ENCODE results near the gene IFI27L2.
A peak's percentile ranks its signal among the peaks of the same experiment; 100 is the strongest.

Gene IFI27L2

DNA sequence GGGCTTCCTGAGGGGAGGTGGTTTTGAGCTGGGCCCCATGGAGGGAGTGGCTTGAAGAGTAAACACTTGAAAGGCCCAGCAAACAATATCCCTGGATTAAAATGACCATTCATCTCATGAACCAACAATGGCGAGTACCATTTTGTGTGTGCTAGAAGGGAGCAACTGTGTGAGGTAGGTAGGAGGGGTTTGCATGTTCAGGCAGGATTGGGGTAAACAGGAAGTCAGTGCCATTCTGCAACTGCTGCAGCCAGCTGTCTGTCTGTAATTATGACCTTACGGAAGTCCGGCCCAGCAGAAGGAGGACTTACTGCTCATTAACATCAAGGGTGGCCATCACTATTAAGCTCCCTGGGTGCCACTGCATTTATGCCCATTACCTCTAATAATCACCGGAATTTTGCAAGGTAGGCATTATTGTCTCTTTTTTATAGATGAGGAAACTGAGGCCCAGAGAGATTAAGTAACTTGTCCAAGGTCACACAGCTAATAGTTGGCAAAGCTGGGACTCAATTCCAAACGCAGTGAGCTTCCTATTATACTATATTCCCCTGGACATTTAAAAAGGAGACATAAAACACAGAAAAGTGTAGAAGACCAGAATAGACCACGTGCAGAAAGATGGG, 16.6 kb upstream of the IFI27L2 start:
- no peak for DNase-seq

DNA sequence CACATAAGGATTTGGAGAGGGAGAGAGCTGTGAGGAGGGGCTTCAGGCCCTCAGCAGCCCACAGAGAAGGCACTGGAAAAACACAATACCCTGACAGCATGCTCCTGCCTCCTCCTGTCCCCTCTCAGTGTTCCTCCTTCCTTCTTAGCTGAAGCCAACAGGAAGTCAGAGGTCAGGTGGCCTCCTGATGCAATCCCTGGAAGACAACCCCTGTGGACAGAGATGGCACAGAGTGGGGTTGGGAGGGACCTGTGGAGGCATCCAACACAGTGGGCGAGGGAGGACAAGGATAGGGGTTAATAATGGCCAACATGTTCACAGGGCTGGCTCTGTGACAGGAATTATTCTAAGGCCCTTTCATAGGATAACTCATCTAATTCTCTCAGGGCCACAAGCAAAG, 15.4 kb upstream of the IFI27L2 start:
- no peak for DNase-seq

DNA sequence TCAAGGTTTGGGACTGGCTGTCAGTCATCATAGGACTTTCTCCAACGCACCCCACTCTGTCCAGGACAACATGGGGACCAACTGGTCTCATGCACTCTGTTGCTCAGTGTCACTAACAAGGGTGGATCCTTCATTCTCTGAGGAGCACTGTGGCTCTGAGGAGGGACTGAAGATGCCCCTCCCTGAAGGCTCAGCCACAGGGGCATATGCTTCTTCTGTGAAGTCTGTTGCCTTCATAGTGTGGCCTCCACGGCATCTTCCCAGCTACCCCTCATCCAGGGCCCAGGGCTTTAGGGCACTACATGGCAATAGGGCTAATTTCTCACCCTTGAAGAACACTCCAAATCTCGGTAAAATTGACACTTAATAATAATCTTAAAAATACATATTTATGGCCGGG, 14.3 kb upstream of the IFI27L2 start:
- no peak for DNase-seq

DNA sequence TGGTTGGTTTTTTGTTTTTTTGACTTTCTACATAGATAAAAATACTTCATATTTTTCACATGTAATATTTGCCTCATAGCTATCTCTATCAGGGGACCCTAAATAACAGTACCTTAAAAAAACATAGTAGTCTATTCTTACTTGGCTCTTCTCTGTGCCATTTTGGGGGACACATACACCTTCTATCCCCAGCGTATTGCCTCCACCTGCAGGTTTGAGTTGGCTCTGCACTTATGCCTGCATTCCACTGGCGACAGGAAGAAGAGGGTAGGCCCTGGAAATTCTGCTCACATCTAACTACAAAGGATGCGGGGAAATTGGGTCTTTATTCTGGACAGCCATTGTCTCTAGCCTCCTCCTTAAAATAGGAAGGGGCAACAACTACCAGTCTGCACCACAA, 13.8 kb upstream of the IFI27L2 start:
- DNase-seq, result no peak

DNA sequence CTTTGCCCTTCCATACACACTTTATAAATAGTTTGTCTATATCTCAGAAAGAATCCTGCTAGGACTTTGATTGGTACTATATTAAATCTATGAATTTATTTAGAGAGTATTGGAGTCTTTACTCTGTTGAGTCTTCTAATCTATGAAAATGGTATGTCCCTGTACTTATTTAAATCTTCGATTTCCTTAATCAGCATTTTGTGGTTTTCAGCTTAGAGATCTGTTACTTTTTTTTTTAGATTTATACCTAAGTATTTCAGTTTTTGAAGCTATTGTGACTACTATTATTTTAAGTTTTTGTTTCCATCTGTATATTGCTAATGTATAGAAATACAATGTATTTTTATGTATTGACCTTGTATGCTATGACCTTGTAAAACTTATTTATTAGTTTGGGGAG, 13.4 kb upstream of the IFI27L2 start:
- DNase-seq, result no peak

DNA sequence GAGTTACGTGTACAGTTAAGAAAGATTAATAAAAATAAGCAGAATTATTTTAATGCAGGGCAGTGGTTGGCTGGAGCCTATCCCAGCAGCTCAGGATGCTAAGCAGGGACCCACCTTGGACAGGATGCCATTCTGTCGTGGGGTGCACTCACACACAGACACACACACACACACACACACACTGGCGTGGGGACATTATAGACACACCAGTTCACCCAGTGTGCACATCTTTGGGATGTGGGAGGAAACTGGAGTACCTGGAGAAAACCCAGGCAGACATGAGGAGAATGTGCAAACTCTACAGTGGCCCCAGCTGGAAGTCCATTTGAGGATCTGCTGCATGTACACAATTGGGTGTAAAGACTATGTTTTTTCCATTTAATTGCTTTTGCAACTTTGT, 12.8 kb upstream of the IFI27L2 start:
- no peak for DNase-seq

DNA sequence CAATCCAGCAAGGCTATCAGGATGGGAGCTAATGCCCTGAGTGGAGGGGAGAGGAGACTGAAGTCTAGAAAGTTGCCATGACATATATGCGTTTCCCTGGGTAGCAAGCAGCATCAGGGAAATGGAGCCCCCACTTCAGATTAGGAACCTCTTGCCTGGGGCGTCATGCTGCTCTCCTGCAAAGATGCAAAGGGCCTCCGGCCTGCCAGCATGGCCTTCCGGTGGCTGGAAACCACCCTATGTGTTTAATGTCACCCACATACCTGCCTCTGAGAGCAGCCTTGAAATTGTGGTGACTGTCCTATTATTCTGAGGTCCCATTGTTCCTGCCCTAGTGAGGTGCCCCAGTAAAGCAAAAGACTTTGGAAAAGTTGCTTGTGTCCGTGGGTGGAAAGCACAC, 10.0 kb upstream of the IFI27L2 start:
- no peak for DNase-seq

DNA sequence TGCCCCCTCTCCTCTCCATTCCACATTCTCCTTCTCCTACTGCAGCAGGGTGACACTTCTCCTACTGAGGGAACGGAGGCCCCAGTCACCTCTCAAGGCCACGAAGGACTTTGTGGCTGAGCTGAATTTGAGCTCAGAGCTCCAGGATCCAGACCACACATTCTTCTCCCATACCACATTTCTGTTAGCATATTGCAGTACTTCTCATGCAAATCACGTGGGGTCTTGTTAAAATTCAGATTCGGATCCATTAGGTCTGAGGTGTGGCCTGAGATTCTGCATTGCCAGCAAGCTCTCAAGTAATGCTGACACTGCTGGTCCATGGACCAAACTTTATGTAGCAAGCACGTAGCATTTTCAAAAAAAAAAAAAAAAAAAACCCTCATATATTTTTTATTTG, 9.6 kb upstream of the IFI27L2 start:
- no peak for DNase-seq

DNA sequence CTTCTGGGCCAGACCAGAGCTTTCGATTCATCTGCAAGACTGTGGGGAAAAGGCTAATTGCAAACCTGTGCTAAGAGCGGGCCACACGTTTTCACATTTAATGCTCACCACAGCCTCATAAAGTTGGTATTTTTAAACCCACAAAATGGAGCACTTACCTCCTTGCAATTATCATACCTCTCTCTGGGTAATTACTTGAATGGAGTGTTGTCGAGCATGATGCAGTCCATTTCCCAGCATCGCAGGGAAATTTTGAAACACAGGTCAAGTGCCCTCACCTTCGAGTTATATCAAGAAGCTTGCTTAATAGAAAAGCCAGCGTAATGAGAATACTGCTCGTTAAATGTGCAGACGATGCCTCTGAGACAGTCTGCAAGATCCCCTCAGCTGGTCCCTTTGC, 8.8 kb upstream of the IFI27L2 start:
- DNase-seq, result peak; percentile 88

DNA sequence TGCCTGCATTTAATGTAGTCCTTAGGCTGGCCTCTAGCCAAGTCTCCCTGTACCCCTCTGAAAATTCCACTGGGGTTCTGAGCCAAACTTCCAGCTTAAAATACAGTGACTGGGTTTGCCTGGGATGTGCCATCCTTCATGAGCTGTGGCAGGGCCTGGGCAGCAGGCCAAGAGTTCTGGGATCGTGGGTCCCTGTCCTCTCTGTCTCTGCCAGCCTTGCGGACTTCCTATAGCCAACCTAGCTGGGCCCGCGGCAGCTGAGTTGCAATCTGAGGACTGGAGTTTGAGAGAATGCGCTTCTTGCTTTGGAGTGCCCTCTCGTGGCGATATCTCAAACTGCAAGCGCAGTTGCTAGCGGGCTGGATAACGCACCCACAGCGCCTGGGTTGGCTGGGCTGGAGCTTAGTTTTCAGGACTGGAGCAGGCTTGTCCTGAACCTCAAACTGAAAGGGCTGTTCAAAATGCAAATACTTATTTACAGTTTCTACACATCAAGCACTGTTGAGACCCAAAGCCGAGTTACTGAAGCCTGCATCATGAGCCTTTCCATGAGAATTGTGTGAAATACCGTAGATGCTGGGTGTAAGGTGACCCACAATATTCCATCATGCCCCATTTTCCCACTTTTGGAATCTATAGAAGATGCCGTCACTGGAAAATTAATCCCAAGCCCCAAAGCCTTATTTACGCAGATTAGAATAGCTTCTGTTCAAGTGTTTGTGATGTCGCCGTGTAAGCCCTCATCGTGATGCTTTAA, 7.3 kb upstream of the IFI27L2 start:
- DNase-seq, result no peak

DNA sequence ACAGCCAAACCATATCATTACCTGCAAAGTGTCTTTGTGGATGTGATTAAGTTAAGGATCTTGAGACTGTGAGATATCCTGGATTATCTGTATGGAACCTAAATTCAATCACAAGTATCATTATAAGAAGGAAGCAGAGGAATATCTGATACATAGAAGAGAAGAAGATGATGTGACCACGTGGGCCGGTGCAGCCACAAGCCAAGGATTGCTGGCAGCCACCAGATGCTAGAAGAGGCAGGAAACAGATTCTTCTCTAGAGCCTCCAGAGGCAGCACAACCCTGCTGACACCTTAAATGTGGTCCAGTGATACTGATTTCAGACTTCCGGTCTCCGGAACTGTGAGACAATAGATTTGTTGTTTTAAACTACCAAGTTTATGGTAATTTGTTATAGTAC, 6.1 kb upstream of the IFI27L2 start:
- DNase-seq, result no peak

DNA sequence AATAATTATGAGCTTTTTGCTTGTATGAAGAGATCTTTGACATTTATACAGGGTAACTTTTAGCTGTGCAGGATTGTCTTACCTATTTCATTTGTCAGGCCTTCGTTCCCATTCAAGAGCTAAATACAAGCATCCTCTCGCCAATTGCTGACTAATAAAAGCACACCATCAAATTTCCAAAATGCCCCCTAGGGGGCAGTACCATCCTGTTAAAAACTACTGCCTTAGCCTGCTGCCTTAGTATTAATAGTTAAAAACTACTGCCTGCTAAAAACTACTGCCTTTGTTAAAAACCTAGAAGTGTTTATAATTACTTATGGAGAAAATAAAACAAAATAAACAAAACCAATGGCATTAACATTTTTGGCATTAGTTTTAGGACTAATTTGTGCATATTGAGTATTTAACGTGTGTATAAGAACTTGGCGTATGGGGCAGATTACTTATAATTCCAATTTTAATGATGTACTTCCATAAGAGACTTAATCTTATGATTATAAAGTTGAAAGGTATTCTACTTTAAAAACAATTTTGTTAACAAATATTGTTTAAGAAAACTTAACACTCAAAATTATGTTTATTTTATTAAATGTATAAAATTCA, 3.0 kb upstream of the IFI27L2 start:
- peak; percentile 59 for DNase-seq

DNA sequence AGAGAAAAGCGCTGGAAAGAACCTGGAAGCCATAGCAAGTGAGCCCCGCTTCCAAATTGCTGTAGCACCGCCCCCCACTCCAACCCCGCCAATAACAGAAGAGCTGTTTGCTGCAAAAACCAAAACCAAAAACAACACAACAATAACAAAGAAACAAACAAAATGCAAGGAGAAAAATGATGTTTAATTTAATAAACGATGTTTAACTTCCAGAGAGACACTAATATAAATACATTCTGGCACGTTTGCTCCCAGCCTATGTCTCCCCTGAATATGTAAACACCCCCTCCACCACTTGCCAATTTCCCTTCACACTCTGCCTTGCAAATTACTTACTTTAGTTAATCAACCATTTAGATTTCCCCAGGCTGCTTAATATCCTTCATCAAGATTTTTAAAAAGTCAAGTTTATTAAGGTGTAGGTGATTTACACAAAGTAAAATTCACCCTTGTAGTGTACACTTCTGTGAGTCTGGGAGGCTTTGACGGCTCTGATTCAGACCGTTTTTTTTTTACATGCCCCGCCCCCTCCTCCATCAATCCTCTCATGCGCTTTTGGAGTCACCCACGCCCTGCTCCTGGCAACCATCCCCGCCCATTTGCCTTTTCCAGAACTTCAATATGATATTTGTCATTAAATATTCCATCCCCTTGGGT, 482 bp upstream of the IFI27L2 start:
- peak; percentile 73 for DNase-seq

DNA sequence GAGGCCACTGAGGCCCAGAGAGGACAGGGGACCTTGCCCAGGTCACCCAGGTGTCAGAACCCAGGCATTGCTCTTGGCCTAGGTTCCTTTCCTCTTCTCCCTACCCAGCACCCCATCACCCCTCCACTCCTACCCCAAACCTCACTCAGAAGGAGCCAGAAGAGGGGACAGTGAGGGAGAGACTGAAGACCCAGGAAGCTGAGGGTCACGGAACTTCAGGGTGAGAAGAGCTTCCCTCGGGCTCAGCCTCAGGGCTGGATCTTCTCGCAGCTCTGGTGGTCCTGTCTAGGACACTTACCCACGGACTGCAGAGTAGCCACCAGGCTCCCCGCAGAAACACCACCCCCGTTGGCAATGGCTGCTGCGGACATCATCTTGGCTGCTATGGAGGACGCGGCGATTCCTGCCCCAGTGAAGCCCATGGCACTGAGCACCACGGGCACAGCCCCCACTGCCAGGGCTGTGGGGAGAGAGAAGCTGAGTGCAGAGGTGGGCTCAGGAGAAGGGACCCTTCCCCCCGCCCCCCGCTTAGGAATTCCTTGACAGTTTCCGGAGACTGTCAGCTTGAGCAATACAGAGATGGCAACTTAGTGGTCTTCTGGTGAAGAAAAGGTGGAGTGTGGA, 1.1 kb downstream of the IFI27L2 start:
- no peak for DNase-seq

DNA sequence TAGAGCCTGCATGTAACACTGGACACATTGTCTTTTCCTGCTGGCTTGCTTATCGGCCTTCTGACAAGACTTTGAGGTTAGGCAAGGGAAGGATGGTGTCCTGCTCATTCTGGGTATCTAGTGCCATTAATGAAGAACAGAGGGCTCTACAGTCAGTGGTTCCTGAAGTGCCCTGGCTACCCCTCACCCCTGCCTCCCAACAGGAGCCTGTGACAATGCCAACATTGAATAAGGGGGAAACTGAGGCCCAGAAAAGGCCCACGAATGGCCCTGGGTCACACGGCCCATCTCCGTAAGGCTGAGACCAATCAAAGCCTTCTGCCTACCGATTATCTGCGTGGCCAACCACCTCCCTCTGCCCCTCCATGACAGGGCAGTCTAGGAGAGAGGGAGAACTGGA, 2.1 kb downstream of the IFI27L2 start:
- DNase-seq, result no peak

DNA sequence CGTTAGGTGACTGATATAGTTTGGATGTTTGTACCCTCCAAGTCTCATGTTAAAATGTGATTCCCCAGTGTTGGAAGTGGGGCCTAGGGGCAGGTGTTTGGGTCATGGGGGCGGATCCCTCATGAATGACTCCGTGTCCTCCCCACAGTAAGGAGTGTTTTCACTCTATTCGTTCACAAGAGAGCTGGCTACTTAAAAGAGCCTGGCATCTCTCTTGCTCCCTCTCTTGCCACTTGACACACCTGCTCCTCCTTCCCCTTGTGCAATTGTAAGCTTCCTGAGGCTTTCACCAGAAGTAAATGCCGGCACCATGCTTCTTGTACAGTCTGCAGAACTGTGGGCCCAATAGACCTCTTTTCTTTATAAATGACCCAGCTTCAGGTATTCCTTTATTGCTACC, 2.6 kb downstream of the IFI27L2 start:
- DNase-seq, result no peak

DNA sequence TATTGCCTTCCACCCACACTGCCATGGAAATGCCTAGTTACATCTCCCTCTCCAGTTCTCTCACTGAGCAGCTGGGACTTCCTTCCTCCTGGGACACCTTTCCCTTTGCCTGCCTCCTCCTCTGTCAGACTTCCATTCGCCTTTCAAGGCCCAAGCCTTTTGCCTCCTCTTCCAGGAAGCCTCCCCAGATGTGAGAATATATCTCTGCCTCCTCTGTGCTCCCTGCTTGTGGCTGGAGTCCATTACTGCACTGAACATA, 3.1 kb downstream of the IFI27L2 start:
- DNase-seq, result no peak

DNA sequence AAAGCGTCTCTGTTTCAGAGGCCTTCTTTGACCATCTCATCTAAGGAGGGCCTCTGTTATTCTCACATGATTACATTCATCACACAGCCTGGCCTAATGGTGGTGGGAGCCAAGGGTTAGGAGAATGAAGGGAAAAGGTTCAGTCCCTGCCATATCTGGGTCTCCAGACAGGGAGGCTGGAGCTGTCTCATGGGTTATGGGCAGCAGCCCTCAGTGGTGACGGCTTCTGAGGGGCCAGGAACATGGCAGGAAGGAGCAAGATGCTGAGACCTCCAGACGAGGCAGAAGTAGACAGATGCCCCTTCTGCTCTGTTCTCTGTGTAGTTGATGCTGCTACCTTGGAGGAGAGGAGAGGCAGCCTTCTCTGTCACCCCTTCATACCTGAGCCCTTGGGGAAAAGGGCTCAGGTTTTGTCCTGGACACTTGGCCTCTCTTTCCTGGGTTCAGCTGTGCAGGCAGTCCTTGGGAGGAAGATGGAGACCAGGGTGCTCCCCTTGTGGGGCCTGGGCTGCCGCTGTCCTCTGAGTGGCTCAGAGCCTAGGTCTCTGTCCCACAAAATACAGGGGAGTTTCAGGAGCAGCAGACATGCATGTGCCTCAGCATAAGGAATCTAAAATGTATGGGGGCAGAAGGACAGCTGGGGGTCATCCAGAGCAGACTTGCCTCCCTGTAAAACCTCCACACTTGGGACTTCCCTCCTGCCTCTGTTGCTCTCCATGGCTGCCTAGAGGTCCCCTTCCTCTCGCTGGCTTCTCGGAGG, 3.6 kb downstream of the IFI27L2 start:
- no peak for DNase-seq

DNA sequence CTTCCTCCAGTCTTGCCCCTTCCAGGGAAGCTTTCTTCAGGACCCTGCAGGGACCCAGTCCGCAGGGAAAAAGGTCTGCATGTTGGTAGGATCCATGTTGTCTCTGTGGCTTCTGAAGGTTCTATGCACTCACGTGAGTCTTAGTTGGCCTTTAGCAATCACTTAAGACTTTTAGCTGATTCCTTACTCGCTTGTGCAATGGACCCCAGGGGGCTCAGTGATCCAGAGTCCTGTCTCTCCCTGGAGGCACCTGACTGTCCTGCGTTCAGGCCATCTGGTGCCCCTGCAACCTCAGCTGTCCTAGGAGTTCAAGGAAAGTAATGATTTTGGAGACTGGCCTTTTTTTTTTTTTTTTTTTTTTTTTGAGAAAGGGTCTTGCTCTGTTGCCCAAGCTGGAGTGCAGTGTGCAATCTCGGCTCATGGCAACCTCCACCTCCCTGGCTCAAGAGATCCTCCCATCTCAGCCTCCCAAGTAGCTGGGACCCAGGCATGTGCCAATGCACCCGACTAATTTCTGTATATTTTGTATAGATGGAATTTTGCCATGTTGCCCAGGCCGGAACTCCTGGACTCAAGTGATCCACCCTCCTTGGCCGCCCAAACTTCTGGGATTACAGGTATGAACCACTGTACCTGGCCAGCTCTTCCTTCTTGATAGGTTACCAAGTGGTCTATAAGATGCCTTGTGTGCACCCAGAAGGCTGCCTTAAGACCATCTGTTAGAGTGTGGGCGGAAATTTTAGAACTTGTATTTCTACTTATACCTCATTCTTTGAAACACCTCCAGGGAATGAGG, 4.6 kb downstream of the IFI27L2 start:
- DNase-seq, result no peak

DNA sequence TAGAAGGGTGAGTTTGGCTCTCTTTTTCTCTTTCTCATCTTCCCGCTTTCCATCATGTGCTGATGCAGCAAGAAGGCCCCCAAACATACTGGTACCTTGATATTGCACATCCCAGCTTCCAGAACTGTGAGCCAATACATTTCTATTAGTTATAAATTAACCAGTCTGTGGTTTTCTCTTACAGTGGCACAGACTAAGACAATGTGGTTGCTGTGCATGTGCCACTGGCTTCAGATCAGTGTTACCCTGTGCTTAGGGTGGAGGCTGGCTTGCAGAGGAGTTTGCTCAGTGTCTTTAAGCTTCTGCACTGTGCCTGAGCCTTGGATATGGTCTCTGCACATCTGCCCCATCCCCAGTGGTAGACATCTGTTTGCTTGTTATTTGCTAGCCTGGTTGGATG, 5.5 kb downstream of the IFI27L2 start:
- no peak for DNase-seq

DNA sequence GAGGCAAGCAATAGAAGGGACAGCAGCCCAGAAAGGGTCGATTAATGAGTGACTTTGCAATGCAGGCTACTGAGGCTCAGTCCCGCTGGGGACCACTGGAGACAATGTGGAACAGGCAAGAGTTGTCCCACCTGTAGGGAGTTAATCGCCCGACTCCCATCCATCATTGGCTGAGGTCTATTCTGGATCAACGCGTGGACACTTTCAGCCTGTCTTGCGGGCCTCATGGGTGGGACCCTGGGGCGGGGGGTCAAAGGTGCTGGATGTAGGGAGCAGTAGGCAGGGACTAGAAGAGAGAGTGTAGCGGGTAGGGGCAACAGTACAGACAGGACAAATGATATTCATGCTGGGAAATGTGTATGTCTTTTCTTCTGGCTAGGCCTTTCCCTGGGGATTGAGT, 6.1 kb downstream of the IFI27L2 start:
- no peak for DNase-seq

DNA sequence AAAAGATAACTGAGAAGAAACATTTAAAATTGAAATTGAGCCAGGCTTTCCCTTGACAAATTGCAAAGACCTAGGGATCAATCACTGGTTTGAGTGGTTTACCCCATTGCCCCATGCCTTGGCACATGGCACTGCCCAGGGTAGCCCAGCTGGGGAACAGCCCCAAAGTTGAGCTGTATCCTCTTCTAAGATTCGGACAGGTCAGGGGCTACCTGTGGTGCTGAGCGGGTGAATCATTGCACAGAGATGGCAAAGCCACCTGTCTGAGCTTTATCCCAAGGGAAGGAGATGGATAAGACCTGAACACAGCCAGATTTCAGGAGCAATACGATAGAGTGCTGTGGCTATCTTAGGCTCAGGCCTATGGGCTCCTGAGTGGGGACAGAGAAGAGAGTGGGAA, 7.0 kb downstream of the IFI27L2 start:
- no peak for DNase-seq

Data from NCI-H1105 (cell line).